Measurements from ENCODE around the gene KIF26B. TPM values are rescaled to one million over a fixed set of nuclear protein-coding genes. Genes with fewer than 3 reads are reported as not detected.

KIF26B gene
- total RNA-seq, 2 donors from 2014 or later: 0.78 to 4.6 TPM

- Histone ChIP-seq H3K27ac (no peak overlapping the region), H3K4me3 (no peak overlapping the region), H3K27me3 (no peaks in the 10 kb centered on the region), H3K9me3 (no peaks in the 10 kb centered on the region), H3K4me1 (no peaks in the 10 kb centered on the region), H3K36me3 (replicated peaks in 1 of 2; ENCODE audit: insufficient read depth in 1 of 2, low read depth in 2 of 2) (no peaks in the 10 kb centered on the region)
- intact Hi-C loops (cut with DNase I): no loop called here
- WGBS, 2 donors: 70 to 72% methylated on average over 21 to 25 of the region's 25 CpGs
- no peak for TF ChIP-seq POLR2A (IDR thresholded peaks at IDR 0.05)
- no peak for TF ChIP-seq CTCF (IDR thresholded peaks at IDR 0.05)
- ATAC-seq (no peak), DNase-seq (no peak)
Measured at GRCh38 chr1:245591346-245592188, 436.8 kb downstream of the KIF26B start.

- no peak for DNase-seq
- Histone ChIP-seq H3K4me3 (no peak overlapping the region), H3K36me3 (replicated peaks in 1 of 2; ENCODE audit: insufficient read depth in 1 of 2, low read depth in 2 of 2) (no peaks in the 10 kb centered on the region), H3K27me3 (no peaks in the 10 kb centered on the region), H3K9me3 (no peaks in the 10 kb centered on the region), H3K4me1 (no peaks in the 10 kb centered on the region), H3K27ac (no peak overlapping the region)
- WGBS, 2 donors: 69 to 75% methylated on average over 9 of the region's 9 CpGs
- no peak for ATAC-seq
- intact Hi-C loops (cut with DNase I): no loop called here
- TF ChIP-seq CTCF (IDR thresholded peaks at IDR 0.05): no peak
- TF ChIP-seq POLR2A (IDR thresholded peaks at IDR 0.05): no peak
Measured at GRCh38 chr1:245592189-245592460, 437.3 kb downstream of the KIF26B start.

GRCh38 chr1:245598524-245599305 lies 443.9 kb downstream of the KIF26B start:
- TF ChIP-seq CTCF (IDR thresholded peaks at IDR 0.05): no peak
- TF ChIP-seq POLR2A (IDR thresholded peaks at IDR 0.05): no peak
- Histone ChIP-seq H3K36me3 (replicated peaks in 1 of 2; ENCODE audit: insufficient read depth in 1 of 2, low read depth in 2 of 2) (no peaks in the 10 kb centered on the region), H3K4me1 (no peaks in the 10 kb centered on the region), H3K9me3 (peaks cover 0 to 15% (median 0%) of the 10 kb centered on the region in 3 donors), H3K4me3 (no peak overlapping the region), H3K27ac (no peak overlapping the region), H3K27me3 (no peaks in the 10 kb centered on the region)
- 64 to 69% methylated on average over 14 to 18 of the region's 18 CpGs for WGBS, 2 donors
- ATAC-seq (no peak), DNase-seq (no peak)
- intact Hi-C loops (cut with DNase I): no loop called here

GRCh38 chr1:245599371-245600174 lies 444.8 kb downstream of the KIF26B start:
- 64 to 75% methylated on average over 16 of the region's 16 CpGs for WGBS, 2 donors
- DNase-seq: peak in 2 of 4 donors; percentile 12 to 43

More at GRCh38 chr1:245599371-245600174, 444.8 kb downstream of the KIF26B start:
- ATAC-seq: peak; percentile 59
- TF ChIP-seq CTCF (IDR thresholded peaks at IDR 0.05) (no peak), POLR2A (IDR thresholded peaks at IDR 0.05) (no peak)
- H3K27ac ChIP-seq: no peak overlapping the region
- no peak overlapping the region for H3K4me3 ChIP-seq
- peaks cover 0 to 23% (median 0%) of the 10 kb centered on the region in 3 donors for H3K9me3 ChIP-seq
- no peaks in the 10 kb centered on the region for H3K27me3 ChIP-seq
- no peaks in the 10 kb centered on the region for H3K36me3 ChIP-seq (replicated peaks in 1 of 2; ENCODE audit: insufficient read depth in 1 of 2, low read depth in 2 of 2)
- intact Hi-C loops (cut with DNase I): no loop called here
- no peaks in the 10 kb centered on the region for H3K4me1 ChIP-seq

All from body of pancreas (tissue), 4 donors.